ENCODE results near the gene CWC15.
"Not testable (repeated sequence)": the region's sequence is repeated elsewhere in the genome, so short reads cannot be mapped to it uniquely, and the experiment has no call there.

The CWC15 gene

DNA sequence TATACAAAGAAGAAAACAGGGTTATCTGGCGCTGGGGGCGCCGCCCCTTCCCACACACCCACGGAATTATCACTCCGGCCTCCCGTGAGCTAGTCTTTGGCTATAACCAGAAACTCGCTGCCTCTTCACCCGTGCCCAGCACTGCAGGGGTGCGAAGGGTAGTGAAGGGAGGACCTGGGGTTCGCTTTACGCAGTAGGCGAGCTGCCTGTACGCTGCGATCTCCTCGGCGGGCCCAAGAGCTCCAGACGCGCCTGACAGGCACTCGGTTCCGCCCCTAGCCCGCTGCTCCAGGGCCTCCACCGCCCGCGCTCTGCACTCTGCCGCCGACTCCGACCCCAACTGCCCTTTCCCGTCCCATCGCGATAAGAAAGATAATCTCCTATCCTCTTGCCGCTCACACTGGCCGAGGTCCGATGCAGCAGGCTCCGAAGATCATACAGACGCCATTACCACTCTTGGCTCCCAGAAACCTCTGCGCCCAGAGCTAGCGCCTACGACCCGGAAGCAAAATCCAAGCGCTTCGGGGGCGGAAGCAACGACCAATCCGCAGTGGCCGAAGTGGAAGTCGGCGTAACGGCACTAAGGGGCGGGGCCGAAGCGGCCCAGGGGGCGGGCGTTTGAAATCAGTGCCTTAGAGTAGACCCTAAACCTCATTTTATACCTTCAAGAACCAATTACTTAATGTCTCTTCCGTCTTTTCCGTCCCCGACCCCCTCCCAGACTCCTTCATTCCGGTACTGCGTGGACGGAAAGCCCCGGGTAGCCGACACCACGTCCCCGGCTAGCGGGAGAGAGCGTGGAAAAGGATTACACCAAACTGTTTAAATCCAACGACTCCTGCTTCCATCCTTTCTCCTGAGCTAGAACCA lies at the start of gene CWC15, which contains the start of gene KDM4D:
CWC15 (minus strand) TSS at position 458 of the 870 bp plus-strand sequence. CDS start 1,371 bp downstream, outside the sequence.
KDM4D (plus strand) TSS at position 611 of the 870 bp plus-strand sequence. CDS start 23,664 bp downstream, outside the sequence.
- DNase-seq, result peak; percentile 86 to 91

DNA sequence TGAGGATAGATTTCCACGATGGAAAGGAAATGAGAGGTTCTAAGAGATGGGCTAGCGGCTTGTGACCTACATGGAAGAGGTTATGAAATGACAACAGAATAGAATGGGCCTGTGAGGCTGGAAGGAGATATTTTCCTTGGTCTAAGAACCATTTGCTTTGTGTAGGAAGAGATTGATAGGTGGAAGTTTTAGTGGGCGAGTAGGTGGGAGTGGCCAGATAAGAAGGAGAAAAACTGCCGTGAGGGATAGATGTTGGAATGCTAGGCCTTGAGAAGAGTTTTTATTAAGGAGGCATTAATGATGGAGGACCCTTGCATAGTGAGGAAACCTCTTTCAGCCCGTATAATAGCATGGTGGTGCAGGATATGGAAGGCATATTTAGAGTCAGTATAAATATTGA lies 48.1 kb upstream of the CWC15 start:
- DNase-seq, result not testable (repeated sequence)

- DNase-seq, result no peak
Observed at GRCh38 chr11:95016139-95016538, 42.8 kb upstream of the CWC15 start.

- DNase-seq, result no peak
Observed at GRCh38 chr11:95014184-95014821, 40.9 kb upstream of the CWC15 start.

- no peak for DNase-seq
Observed at GRCh38 chr11:95011376-95011775, 38.0 kb upstream of the CWC15 start.

GRCh38 chr11:95005642-95006041 lies 32.3 kb upstream of the CWC15 start:
- no peak for DNase-seq

- no peak for DNase-seq
Observed at GRCh38 chr11:95003716-95004115, 30.4 kb upstream of the CWC15 start.

DNA sequence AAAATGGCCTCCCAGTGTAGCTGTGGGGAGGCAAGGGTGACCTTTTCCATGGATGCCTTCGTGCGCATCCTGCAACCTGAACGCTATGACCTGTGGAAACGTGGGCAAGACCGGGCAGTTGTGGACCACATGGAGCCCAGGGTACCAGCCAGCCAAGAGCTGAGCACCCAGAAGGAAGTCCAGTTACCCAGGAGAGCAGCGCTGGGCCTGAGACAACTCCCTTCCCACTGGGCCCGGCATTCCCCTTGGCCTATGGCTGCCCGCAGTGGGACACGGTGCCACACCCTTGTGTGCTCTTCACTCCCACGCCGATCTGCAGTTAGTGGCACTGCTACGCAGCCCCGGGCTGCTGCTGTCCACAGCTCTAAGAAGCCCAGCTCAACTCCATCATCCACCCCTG lies 24.9 kb upstream of the CWC15 start:
- DNase-seq, result no peak

DNA sequence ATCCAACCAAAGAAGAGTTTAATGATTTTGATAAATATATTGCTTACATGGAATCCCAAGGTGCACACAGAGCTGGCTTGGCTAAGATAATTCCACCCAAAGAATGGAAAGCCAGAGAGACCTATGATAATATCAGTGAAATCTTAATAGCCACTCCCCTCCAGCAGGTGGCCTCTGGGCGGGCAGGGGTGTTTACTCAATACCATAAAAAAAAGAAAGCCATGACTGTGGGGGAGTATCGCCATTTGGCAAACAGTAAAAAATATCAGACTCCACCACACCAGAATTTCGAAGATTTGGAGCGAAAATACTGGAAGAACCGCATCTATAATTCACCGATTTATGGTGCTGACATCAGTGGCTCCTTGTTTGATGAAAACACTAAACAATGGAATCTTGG lies 24.1 kb upstream of the CWC15 start:
- no peak for DNase-seq

GRCh38 chr11:94993400-94993943 lies 20.1 kb upstream of the CWC15 start:
- no peak for DNase-seq

DNA sequence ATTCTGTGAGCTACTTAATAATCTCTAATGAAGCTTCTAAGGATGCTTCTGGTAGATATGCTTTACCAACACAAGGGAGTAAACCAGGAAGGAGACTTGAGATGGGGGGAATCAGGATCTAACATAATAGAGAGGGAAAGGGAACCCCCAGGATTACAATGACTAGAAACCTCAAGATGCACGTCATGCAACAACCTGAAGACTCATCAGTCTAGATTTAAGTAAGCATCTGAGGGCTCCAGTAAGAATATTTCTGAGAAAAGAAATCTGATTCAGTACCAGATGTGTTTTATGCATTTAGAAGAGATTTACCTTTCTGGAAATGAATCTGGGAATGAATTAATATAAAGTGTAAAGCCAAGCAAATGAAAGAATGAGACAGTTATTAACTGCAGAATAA lies 15.4 kb upstream of the CWC15 start:
- no peak for DNase-seq

DNA sequence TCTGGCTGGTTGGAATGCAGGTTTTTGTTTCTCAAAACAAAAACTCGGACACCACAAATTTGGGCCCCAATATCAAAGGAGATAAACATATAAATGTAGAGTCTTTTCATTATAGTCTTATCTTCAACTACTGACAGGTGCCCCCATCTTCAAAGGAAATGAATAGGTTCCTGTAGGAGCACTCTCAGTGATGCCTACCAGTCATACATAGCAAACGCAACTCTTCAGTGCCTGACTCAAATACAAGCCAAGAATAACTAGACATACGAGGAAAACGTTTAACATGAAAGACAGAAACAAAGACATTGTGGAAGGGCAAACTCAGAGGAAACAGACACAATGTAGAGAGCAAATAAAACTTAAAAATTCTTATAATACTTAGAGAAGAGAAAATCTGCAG lies 14.0 kb upstream of the CWC15 start:
- DNase-seq, result no peak

DNA sequence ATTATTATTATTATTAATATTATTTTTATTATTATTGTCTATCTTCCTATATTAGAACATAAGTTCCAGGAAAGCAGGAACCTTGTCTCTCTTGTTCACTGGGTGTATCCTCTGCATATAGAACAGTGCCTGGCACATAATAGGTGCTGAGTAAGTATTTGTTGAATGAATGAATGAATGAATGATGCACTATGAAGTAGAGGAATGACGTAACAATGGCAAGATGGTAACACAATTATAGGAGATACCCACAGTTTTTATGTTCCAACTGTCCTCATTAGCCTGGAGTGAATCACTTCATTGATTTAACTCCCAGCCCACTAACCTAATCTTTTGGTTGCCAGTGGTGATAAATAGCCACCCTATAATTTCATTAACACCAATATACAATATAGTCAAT lies 2.2 kb upstream of the CWC15 start:
- DNase-seq, result no peak

DNA sequence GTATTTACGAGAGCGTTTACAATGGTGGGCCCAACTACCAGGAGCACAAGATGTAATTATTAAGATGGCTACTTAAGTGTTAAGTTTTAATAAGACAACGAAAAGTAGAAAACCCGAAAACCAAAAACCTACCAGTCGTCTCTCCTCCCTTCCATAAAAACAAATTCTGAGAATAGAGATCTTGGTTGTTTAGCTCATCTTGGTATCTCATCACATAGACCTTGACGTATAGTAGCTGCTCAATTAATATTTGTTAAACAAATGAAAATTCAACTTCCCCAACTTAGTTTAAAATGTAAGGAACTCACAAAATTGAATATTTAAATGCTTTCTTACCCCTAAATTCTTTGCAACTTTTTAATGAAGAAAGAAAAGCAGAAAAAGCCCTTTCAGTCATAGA lies 822 bp upstream of the CWC15 start:
- no peak for DNase-seq

DNA sequence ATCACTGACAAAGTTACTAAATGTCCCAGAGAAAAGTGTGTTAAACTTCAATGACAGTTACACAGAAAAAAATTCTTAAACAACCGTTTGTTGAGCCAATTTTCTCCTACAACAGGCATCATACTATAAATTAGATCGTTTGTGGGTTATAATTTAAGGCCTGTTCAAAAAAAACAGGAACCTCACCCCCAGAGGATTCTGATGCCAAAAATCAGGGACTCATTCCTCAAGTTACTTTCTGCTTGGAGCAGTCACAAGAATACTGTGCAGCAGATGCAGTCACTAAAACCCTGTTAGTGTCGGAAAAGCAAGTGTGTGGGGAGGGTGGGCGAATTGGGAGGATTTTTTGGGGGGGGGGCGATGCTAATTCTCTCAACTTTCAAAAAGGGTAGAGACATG lies 657 bp downstream of the CWC15 start:
- DNase-seq, result no peak

DNA sequence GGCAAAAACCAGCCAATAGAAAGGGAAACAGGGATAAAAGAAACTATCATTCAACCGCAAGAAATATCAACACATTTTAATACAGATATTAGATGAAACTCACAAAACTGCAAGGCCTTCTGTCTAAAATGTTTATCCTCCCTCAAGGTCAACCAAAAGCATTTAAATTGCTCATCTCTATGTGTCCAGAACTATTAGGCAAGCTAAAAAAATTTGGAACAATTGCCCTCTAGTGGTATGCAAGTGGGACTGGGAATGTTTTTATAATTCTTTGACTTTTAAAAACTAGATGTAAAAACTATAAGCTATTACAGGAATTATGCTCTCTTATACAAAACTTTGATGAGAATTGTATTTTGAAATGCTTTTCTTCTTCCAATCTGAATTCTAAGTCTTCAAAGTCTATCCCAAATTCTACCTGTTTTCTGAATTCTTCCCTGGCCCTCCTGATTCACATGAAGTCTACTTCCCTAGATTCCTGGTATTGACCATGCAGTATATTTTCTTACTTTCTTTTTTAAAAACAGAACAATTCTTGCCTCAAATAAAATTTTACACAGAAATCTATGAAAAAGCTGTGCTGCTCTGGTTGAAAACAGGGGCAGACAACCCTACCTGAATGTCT lies 4.9 kb downstream of the CWC15 start:
- DNase-seq, result peak; percentile 37 to 41

DNA sequence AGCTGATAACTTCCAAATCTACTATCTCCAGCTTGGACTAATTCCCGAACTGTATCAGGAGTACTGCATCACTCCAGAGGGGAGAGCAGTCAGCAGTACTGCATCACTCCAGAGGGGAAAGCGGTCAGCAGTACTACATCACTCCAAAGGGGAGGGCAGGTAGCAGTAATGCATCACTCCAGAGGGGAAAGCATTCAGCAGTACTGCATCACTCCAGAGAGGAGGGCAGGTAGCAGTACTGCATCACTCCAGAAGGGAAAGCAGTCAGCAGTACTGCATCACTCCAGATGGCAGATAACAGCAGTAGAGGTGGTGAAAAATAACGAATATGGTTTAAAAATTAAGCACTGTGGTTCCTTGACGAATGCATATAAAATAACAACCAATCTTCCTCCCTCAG lies 8.4 kb downstream of the CWC15 start:
- DNase-seq, result no peak

- DNase-seq, result no peak
Observed at GRCh38 chr11:94961255-94961654, 12.1 kb downstream of the CWC15 start.

DNA sequence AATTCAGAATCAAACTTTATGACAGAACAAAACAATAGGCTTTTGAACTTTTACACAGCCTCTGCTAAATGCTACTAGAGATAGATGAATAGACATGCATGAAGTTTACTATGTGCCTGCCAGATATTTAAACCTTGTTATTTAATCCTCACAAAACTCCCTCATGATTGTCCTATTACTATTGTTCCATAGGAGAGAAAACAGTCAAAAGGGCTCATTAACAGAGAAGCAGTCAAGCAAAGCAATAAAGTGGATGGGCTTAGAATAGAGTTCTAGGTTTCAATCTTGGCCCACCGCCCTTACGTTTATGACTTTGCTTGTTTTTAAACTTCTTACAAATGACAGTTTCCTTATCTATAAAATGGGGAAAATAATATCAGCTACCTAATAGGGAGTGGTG lies 12.9 kb downstream of the CWC15 start:
- DNase-seq, result no peak

DNA sequence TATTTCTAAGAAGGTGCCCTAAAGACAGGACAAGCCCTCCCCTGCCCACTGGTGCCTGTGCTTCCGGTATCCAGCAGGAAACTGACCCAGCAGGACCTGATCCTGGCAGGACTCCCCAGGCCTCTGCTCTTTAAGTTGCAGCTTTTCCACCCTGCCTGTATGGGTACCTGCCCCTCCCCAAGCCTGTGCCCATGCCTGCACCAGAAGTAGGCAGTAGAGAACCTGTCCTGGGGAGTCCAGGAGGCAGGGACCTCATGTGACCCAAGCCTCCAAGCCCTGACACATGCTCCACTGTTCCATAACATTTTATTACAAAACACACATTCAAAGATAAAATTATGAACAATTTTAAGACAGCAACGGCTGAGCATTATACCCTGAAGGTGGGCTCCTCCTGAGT lies 14.2 kb downstream of the CWC15 start:
- no peak for DNase-seq

GRCh38 chr11:94958121-94958696 lies 15.1 kb downstream of the CWC15 start:
- no peak for DNase-seq

DNA sequence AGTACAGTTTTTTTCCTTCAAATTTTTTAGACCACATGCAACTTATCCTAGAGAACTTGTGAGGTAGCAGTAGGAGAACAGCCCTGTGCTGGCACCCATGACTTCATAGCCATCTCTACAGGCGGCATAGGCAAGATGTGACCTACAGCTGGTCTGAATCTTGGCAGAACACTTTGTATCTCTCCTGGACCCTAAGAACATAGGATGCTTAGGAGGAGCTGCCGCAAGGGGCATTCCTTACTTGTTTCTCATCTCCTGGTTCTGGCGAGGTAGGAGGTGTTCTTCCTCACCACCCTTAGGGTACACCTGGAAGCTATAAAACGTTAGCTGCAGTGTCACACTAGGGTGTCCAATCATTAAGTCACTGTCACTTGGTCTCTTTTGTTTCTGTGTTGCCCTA lies 16.4 kb downstream of the CWC15 start:
- no peak for DNase-seq

DNA sequence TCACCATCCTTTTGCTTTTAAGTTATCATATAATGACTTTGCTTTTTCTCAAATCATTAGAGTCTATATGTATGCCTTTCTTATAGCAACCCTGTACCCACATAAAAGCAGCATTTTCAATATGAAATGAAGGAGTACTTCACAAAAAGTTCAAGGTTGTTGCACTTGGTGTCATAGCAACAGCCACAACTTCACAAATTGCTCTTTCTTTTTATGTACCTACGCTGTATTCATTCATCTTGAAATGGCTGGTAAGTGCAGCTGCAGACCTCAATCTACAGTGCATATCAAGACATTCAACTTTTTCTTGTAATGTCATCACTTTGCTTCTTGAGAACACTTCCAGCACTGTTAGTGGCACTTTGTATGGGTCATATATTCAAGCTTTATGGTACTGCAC lies 18.6 kb downstream of the CWC15 start:
- no peak for DNase-seq
